GM19463 (cell line): ENCODE measurements around the gene TSPAN18.

Source experiments
- ATAC-seq: cut with Tn5 transposase; IDR thresholded peaks from one replicate; pipeline ENCODE4 v1.9.1; 2021; ENCODE audit warnings: mild to moderate bottlenecking, moderate library complexity; ENCODE audit not compliant: unreplicated experiment

TSPAN18 gene

DNA sequence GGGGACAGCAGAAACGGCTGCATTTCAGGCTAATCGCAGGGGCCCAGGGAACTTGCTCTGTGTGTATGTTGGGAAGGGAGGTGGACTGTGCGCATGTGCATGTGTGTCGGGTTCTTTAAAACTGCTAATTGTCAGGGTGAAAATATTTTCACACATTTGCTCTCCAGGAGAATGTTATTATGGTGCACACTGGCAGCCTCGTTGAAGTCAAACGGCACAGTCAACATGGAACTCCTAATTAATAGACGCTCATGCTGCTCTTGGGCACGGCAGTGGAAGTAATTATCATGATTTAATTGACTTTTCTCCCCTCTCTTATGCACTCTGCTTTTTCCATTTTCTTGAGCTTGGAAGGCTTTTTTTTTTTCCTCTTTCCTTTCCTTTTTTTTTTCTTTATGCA, 92.6 kb downstream of the TSPAN18 start:
- ATAC-seq, result no peak

DNA sequence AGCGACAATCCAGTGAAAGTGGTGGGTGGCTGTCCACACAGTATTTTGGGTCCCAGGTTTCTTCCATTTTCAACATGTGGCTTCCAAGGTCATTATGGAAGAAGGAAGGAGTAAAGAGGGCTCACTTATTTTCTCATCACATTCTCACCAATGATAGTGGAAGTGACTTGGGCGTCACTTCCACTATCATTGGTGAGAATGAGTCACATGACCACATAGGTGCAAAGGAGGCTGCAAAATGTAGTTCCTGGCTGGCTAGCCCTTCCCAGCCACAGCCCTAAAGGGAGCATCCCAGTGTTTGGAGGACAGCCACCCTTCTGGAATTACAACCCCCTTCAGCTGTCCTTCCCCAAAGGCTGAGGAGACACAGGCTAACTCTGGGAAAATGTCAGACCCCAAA, 95.6 kb downstream of the TSPAN18 start:
- no peak for ATAC-seq

DNA sequence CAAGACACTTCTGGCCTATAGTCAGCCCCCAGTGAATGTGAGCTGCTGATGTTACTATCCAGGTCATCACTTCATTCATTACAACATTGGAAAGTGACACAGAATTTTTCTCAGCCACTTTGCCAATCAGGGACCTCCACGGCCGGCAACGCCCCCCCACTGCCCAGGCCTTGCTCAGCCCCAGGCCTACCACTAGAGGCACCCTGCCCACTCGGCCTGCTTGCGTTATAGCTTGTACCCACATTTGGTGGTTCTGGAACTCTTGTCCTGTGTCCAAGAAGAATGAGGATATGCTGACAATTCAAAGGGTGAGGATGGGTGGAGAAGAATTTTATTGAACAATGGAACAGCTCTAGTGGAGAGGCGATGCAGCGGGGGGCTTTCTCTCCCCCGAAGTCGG, 96.2 kb downstream of the TSPAN18 start:
- no peak for ATAC-seq

DNA sequence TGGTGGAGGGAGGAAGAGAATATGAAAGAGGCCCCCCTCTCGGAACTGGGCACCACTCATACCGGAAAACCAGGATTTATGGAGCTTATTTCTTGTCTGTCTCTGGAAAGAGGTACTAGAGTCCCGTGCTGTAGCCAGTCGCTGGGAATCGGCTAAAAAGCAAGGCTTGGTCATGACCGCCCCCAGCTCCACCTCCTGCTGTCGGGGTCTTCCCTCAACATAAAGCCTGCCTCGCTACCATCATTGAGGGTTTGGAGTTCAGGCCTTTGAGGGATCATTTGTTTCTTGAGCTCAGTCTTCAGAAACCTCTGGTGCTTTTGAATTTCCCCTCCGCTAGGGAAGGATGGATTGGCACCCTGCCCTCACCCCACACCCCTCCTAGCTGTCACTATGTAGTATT, 97.1 kb downstream of the TSPAN18 start:
- ATAC-seq, result no peak

DNA sequence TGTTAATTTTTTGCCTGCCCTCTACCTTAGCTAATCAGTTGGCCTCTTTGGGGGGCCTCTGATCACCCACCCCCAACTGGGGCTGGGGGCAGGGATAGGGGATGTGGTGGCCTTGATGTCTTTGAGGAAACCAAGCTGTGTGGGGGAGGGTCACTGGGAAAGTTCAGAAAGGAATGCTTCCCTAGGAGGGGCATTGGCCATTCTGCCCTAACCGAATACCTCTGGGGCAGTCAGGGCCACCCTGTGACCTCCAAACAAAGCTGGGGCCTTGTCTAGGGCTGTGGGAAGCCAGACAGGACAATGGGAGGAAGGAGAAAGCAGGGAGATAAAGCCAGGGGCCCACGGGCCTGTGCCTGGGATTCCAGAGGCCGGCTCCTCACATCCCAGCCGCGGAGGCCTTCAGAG, 97.5 kb downstream of the TSPAN18 start:
- no peak for ATAC-seq

DNA sequence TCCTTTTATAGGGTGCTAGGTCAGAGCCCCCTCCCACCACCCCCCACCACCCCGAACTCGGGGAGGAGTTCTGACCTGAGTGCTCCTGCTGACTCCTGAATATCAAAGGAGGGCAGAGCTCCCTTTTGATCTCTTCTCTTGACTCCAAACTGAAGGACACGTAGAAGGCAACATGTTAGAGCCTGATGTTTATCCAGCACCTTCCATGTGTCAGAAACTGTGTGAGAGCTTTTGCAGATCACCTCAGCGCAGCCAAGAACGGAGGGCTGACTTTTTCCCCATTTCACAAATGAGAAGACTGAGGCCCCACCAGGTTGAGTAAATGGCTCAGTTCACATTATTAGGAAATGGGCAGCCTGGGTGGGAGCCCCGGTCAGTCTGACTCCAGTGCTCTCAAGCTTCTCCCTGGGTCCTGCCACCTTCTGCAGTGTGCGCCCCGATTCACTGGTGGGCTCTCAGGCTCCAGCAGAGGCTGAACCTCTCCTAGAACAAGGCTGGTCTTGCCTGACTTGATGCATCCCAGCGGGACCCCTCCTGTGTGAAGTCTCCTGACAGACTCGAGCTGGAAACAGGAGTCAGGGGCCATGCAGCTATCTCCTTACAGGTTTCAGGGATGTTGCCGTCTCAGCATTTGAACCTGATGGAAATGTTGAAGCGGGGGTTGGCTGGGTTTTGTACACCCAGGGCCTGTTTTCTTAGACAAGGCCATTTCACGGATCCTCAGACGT, 98.5 kb downstream of the TSPAN18 start:
- no peak for ATAC-seq

DNA sequence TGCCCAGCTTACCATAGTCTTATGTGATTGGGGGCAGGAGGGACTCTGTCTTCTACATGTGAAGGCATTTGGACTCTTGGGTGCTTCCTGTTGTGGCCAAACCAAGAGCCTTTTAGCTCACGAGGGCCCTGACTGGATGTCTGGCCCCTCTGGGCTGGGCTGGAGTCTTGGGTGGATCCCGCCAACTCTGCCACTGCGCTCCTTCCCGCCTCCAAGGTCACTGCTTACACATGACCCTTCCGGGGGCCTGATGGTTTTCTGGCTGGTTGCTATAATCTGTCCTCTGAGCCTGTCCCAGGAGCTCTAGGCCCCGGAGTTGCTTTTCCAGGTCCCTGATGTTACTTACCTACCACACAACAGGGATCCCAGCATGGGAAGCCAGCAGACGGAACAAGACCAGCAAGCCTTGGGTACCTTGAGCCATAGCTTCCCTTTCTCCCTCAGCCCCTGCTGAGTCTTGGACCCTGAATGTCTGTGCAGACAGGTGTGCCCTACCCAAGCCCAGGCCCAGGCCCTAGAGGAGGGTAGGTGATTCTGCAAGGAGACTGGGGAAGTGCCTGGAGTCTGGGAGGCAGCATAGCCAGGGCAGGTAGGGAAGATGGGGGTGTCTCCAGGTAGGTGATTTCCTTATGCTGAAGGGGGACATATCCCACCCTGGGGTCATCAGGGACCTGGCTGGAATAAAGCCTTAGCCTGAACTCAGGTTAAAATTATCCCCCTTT, 100.3 kb downstream of the TSPAN18 start:
- no peak for ATAC-seq

DNA sequence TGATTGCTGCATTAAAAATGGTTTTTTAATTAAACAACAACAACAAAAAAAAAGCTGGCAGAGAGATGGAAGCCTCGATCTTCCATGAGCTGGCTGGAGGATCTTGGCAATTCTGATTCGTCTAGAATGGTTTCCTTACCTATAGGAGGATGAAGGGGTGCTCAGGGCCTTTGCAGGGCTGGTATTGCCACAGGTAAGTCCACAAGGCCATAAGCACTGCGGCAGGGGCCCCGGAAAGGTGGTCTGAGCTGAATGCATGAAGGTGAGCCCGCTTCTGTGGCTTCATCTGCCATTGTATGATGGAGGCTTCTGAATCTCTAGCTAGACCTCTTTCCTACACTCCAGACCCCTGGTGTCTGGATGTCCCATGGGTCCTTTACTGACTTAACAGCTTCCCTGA, 101.5 kb downstream of the TSPAN18 start:
- ATAC-seq, result no peak

DNA sequence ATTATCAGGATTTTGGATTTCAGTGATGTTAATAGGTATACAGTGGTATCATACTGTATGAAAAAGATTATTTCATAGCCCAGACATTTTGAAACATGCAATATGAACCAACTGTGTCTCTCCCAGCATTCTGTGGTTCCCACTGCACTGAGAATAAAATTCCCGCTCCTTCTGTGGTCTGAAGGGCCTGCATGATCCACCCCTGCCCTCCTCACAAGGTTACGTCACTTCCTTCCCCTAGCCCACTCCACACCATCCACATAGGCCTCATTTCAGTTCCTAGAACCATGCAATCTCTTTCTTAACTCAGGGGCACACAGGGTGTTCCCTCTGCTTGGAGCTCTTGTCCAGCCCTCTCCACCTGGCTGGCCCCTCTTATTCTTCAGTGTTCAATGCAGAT, 103.1 kb downstream of the TSPAN18 start:
- no peak for ATAC-seq

DNA sequence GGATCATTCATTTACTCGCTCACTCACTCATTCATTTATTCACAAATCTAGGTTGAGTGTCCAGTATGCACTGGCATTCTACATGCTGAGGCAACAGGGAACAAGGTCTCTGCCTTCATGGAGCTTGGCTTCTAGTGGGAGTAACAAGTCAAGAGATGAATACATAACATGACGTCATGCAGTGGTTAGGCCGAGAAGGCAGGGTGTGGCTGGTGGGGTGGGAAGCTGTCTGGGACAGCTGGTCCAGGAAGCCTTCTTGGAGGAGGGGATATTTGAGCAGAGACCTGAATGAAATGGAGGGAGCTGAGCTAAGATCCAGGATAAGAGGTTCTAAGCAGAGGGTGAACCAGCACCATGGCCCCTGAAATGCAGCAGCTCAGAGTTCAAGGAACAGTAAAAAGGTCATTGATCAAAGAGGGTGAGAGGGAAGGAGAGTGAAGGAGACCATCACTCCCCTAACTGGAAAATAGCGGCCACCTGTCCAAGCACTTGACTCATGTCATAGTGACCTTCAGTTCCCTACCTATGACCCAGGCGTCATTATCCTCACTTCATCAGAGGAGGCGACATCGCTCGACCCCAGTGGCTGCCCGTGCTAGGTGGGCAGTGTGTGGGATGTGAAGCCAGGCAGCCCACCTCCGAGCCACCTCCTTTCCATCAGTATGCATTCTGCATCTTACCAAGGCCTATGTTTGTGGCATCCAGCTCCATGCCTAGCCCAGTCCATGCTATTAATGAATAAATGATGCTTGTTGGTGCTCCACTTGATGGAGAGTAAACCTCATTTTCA, 105.0 kb downstream of the TSPAN18 start:
- no peak for ATAC-seq

DNA sequence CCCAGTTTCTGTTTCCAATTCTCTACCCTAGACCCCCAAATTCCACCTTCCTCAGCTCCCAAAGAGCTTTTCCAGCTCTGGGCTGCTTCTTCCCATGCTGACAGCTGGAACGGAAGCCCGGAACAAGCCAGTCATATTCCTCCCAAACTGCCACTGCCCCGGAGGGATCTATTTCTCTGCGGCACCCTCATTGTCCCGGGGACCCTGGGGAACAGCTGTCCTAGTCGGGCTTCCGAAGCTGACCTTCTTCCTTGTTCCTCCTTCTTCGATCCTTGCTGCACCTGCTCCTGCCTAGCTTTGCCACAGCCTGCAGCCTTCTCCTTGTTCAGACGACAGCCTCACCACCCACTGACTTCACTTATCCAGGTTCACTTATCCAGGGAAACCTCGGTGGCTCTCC, 105.7 kb downstream of the TSPAN18 start:
- ATAC-seq, result no peak

DNA sequence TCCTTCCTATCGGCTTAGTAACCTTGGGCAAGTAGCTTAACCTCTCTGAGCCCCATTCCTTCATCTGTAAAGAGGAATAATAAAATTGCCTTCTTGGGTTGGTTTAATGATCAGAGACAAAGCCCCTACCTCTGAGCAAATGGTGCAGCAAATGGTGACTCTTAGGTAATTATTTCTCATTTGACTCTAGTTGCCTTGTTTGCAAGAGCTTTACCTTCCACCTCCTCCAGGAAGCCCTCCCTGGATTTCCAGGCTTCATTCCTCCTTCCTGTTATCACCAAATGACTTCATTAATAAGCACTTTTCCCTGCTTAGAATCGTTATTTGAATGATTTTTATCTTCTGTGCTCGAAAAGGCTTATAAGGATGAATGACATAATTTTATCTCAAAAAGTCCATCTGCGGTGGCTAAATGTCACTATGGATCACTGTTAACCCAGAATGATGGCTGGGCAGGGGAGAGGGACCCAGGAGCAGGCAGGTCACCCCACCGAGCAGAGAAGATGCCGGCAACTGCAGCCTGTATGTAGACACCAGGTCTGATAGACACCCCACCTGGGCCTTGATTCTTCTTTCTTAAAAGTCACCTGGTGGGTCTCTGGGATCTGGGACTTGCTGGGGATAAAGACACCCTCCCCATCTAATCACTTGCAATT, 106.6 kb downstream of the TSPAN18 start:
- no peak for ATAC-seq

DNA sequence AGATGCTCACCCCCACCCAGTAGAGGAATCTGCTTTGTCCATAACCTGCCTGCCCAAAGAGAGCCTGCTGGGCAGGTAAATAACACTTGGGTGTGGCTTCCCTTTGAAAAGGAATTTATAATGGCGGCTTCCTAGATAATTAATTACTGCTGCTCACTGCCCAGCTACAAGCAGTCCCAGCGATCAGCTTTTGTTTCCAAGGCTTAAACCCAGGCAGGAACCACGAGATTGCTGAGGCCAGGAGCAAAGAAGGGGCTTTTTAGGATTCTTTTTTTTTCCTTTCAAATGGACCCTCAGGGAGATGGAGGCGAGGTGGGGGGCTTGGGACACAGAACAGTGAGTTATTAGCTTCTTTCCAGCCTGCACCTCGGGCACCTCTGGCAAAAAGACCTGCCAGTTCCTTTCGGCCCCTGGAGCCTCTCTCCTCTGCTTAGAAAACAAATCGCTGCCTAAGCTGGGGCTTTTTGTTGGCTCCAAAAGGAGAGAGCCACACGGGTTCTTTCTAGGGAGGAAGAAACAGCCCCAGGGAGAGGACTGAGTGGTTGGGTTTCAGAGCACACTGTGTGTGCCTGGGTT, 107.2 kb downstream of the TSPAN18 start:
- no peak for ATAC-seq

DNA sequence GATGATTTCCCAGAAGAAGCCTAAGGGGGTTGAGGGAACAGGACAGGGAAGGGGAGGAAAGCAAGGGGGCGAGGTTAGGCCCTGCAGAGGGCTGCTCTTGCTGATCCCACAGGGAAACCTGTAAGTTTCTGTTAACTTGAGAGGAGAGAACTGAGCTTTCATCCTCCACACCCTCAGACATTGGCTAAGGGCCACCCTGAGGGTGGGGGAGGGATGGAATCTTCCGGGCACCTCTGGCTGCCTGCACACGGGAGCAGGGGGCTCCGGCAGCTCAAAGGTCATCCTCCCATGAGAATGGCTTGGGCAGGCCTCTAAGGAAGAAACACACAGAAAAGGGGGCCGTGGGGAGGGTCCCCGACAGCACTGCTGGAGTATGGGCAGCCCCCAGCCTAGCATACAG, 108.1 kb downstream of the TSPAN18 start:
- no peak for ATAC-seq

DNA sequence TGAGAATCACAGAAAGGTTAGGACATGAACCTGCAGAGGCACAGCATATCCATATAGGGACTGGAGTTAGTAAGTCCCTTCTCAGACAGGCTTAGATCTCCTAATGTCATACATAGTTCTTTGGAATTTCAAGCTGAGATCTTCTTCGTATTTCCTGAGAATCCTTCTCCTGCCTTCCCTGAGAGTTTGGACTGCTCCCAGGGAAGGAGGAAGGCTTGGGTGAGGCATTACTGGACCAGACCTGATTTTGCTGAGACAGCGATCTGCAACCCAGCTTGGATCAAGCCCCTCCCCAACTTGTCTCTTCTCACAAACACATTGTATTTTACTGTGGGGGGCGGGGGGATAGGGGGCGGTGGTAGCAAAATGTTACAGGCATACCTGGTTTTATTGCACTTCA, 108.5 kb downstream of the TSPAN18 start:
- ATAC-seq, result no peak

DNA sequence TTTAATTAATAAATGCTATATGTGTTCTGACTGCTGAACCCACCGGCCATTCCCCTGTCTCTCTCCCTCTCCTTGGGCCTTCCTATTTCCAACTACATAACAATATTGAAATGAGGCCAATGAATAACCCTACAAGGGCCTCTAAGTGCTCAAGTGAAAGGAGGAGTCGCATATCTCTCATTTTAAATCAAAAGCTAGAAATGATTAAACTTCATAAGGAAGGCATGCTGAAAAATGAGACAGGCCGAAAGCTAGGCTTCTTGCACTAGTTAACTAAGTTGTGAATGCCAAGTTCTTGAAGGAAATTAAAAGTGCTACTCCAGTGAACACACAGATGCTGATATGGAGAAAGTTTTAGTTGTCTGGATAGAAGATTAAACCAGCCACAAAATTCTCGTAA, 109.2 kb downstream of the TSPAN18 start:
- no peak for ATAC-seq

DNA sequence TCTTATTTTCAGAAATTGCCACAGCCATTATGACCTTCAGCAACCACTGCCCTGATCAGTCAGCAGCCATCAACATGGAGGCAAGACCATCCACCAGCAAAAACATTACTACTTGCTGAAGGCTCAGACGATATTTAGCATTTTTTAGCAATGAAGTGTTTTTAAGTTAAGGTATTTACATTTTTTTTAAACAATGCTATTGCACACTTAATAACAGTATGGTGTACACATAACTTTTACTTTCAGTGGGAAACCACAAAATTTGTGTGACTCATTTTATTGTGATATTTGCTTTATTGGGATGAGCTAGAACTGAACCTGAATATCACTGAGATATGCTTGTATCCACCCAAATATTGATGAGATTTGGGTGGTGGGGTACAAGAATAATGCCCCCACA, 110.9 kb downstream of the TSPAN18 start:
- no peak for ATAC-seq

DNA sequence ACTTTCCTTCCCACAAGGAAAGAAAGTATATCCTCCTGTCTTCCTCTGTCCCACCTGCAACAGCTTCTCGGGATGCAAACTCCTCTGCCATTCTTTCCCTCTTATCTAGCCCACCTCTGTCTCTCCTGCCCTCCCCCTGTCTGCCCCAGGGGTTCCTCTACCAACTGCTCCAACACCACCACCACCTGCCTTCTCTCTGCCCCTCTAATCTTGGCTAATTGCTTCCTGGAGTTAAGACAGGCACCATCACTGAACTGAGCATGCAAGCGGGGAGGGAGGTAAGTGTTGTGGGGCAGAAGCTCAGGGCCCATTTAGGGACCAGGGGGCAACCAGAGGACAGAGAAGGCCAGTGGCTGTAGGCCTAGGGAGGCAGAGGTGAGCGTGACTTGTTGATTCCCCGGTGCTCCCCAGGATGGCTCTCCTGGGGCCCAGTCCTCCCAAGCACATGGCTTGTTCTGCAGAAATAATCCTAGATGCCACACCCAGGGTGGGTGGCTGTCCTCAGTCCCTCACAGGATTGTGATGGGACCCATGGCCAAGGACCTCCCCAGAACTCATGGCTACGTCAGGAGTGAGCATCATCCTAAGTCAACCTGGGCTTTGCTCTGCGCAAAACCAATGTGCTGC, 112.8 kb downstream of the TSPAN18 start:
- ATAC-seq, result no peak

DNA sequence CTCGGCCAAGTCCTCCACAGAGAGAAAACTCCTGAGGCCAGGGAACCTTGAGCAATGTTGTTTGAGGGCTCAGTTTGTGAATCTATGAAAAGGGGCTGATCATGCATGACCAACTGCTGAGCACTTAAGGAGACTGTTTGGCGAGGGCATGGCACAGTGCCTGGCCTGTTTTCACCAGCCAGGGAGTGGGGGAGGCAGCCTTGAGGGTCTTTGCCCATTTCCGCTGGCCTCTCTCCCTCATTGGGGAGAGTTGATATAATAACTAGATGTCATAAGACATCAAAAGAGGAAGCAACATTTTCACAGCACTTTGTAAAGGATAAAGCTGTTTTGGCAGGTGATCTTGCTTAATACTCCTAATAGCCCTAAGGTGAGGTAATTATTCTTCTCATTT, 113.3 kb downstream of the TSPAN18 start:
- no peak for ATAC-seq

DNA sequence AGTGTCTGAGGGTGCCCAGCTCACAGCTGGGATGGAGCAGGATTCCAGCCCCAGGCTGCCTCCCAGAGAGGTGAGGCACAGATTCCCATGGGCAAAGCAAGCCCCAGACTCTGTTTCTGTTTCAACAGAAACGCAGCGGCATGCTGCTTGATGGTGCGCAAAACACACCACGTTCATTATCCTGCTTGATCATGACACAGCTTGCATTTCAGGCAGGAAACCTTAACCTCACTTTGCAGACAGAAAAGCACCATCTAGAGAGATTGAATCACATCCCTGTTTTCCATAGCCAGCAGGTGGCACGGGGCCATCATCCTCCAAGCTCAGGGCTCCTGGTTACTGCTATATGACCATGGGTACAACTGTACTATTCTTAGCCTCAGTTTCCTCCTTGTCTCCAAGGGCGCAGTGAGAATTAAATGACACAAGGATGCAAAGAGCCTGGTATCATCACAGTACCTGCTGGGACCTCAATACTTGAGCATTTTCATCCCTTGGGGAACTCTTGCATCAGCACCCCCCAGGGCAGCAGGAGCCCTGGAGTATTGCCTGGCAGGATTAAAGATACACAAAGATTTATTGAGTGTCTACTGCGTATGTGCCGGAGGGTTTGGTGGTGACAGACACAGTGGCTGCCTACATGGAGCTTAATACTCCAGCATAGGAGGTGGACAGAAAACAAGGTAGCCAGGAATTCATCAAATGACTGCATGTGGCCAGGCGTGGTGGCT, 113.9 kb downstream of the TSPAN18 start:
- no peak for ATAC-seq
